IMR-90 (cell line): ENCODE measurements around the gene NPIPB8. TPM values are rescaled to one million over a fixed set of nuclear protein-coding genes. Genes with fewer than 3 reads are reported as not detected.
A peak's percentile ranks its signal among the peaks of the same experiment; 100 is the strongest.
"Not testable (repeated sequence)": the region's sequence is repeated elsewhere in the genome, so short reads cannot be mapped to it uniquely, and the experiment has no call there.

Experiments used
- ATAC-seq: fragments of 200-7000 bp; cut with Tn5 transposase; 2 replicates; pipeline ENCODE4 v1.9.1; 2020; ENCODE audit warnings: low read depth, mild to moderate bottlenecking, moderate library complexity
- Bru-seq: library from RNA; stranded (reverse); fragments of 400-500 nt; gene quantifications from one replicate; lab custom pipeline; 2021; lab: Mats Ljungman, UMichigan
- BruChase-seq, 2 experiments: library from RNA; stranded (reverse); fragments of 400-500 nt; gene quantifications; one replicate each; lab custom pipeline; 2021; lab: Mats Ljungman, UMichigan
- BruUV-seq: library from RNA; stranded (reverse); fragments of 400-500 nt; replicated peaks from 2 replicates; lab custom pipeline; 2021; lab: Mats Ljungman, UMichigan
- CTCF ChIA-PET: fragments of 300-600 bp; formaldehyde crosslinking; extraction: SDS; loops from one replicate; lab custom pipeline; 2021; ENCODE audit warnings: antibody characterized with exemption; lab: Yijun Ruan, JAX
- POLR2A ChIA-PET: fragments of 300-600 bp; sonication (Branson Sonifier 250); formaldehyde crosslinking; loops from one replicate; lab custom pipeline; 2022; ENCODE audit warnings: antibody characterized with exemption; ENCODE audit not compliant: unreplicated experiment; lab: Charles Lee
- DNase-seq: peaks from one replicate; pipeline ENCODE4 v3.0.0; 2013
- H2AFZ ChIP-seq: replicated peaks from 2 replicates; pipeline ENCODE3; 2013; ENCODE audit warnings: low read length, mild to moderate bottlenecking; ENCODE audit not compliant: poor library complexity
- H2AK5ac ChIP-seq: 2 replicates; pipeline ENCODE4 v1.6.1; 2013; ENCODE audit warnings: low read depth, low read length, inconsistent platforms
- H2AK9ac ChIP-seq: replicated peaks from 2 replicates; pipeline ENCODE3; 2013; ENCODE audit warnings: mild to moderate bottlenecking, low read depth, low read length, moderate library complexity; ENCODE audit not compliant: poor library complexity
- H2BK120ac ChIP-seq: 2 replicates; pipeline ENCODE4 v1.6.1; 2013; ENCODE audit warnings: low read depth, low read length, inconsistent platforms
- H2BK15ac ChIP-seq: 3 replicates; pipeline ENCODE4 v1.6.1; 2013; ENCODE audit warnings: low read depth, low read length, inconsistent platforms
- H2BK20ac ChIP-seq: 2 replicates; pipeline ENCODE4 v1.6.1; 2013; ENCODE audit warnings: low read depth, mild to moderate bottlenecking, inconsistent platforms, low read length, moderate library complexity
- H2BK5ac ChIP-seq: 2 replicates; pipeline ENCODE4 v1.6.1; 2013; ENCODE audit warnings: mild to moderate bottlenecking, low read depth, low read length, inconsistent platforms; ENCODE audit not compliant: poor library complexity, severe bottlenecking
- H3K14ac ChIP-seq: replicated peaks from 2 replicates; pipeline ENCODE4 v1.6.1; 2013; ENCODE audit warnings: low read depth, low read length, inconsistent platforms
- H3K18ac ChIP-seq: 2 replicates; pipeline ENCODE4 v1.6.1; 2013; ENCODE audit warnings: low read depth, low read length, control low read depth
- H3K23ac ChIP-seq: 2 replicates; pipeline ENCODE4 v1.6.1; 2013; ENCODE audit warnings: low read depth, low read length, inconsistent platforms
- H3K27ac ChIP-seq: 2 replicates; pipeline ENCODE4 v1.5.1; 2013; ENCODE audit warnings: mild to moderate bottlenecking, control low read depth, low read length; ENCODE audit not compliant: insufficient read depth
- H3K27me3 ChIP-seq: 2 replicates; pipeline ENCODE4 v1.6.1; 2013; ENCODE audit warnings: low read length; ENCODE audit not compliant: control insufficient read depth, insufficient read depth
- H3K36me3 ChIP-seq: 2 replicates; pipeline ENCODE4 v1.6.1; 2013; ENCODE audit warnings: low read length, mixed read lengths; ENCODE audit not compliant: control insufficient read depth, insufficient read depth
- H3K4ac ChIP-seq: 2 replicates; pipeline ENCODE4 v1.6.1; 2013; ENCODE audit warnings: low read depth, low read length, inconsistent platforms
- H3K4me1 ChIP-seq: 2 replicates; pipeline ENCODE4 v1.6.1; 2013; ENCODE audit warnings: low read length, mixed read lengths; ENCODE audit not compliant: control insufficient read depth, insufficient read depth
- H3K4me2 ChIP-seq: 2 replicates; pipeline ENCODE4 v1.6.1; 2013; ENCODE audit warnings: low read depth, mild to moderate bottlenecking, control low read depth, low read length, moderate library complexity
- H3K4me3 ChIP-seq: 2 replicates; pipeline ENCODE4 v1.5.1; 2013; ENCODE audit warnings: low read depth, mild to moderate bottlenecking, control low read depth, low read length, moderate library complexity; ENCODE audit not compliant: insufficient read depth
- H3K56ac ChIP-seq: 2 replicates; pipeline ENCODE4 v1.6.1; 2013; ENCODE audit warnings: low read length, inconsistent platforms; ENCODE audit not compliant: insufficient read depth; ENCODE audit errors: extremely low read depth
- H3K79me1 ChIP-seq, 2 experiments: 2 replicates each; pipeline ENCODE4 v1.6.1; 2013; ENCODE audit warnings: low read length in 2 of 2, inconsistent platforms in 1 of 2, low read depth in 1 of 2
- H3K9ac ChIP-seq: 2 replicates; pipeline ENCODE4 v1.6.1; 2013; ENCODE audit warnings: low read depth, low read length, control low read depth
- H3K9me1 ChIP-seq: 2 replicates; pipeline ENCODE4 v1.6.1; 2013; ENCODE audit warnings: low read length, inconsistent platforms; ENCODE audit not compliant: insufficient read depth
- H3K9me3 ChIP-seq: 2 replicates; pipeline ENCODE4 v1.6.1; 2013; ENCODE audit warnings: low read length; ENCODE audit not compliant: control insufficient read depth, insufficient read depth
- H4K20me1 ChIP-seq: 2 replicates; pipeline ENCODE4 v1.6.1; 2013; ENCODE audit warnings: low read length, inconsistent platforms; ENCODE audit not compliant: insufficient read depth
- H4K5ac ChIP-seq: 2 replicates; pipeline ENCODE4 v1.6.1; 2013; ENCODE audit warnings: mild to moderate bottlenecking, low read depth, low read length, control low read depth
- H4K8ac ChIP-seq, 2 experiments: 2 replicates each; pipeline ENCODE4 v1.6.1; 2013; ENCODE audit warnings: low read depth in 2 of 2, low read length in 2 of 2, control low read depth in 1 of 2, inconsistent platforms in 1 of 2
- H4K91ac ChIP-seq: 2 replicates; pipeline ENCODE4 v1.6.1; 2013; ENCODE audit warnings: low read depth, low read length, inconsistent platforms; ENCODE audit not compliant: insufficient read depth
- WGBS, 2 experiments: methylation state at CpG; one replicate each; pipeline versions ENCODE4 v1.1.5 to v1.1.7; 2013; ENCODE audit warnings: missing lambda C conversion rate in 2 of 2; ENCODE audit not compliant: insufficient read length in 1 of 2; ENCODE audit errors: extremely low coverage in 2 of 2; 5-methylcytosine and 5-hydroxymethylcytosine counted together
- dilution Hi-C: fragments of 300-500 bp; cut with HindIII; formaldehyde crosslinking; loops from one replicate; pipeline ENCODE4 v1.14.3; 2018; ENCODE audit warnings: low sequenced_read_pairs; ENCODE audit not compliant: unreplicated experiment
- in situ Hi-C: fragments of 300-500 bp; cut with MboI; formaldehyde crosslinking; loops from 3 replicates; pipeline ENCODE4 v1.14.3; 2019; ENCODE audit warnings: low sequenced_read_pairs, inconsistent platforms, mixed read lengths
- intact Hi-C: fragments of 100-400 bp; cut with micrococcal nuclease; formaldehyde crosslinking; loops from 2 replicates; pipeline ENCODE4 v1.10.0; 2022
- long read RNA-seq: library from polyadenylated mRNA; unstranded; transcript quantifications from one replicate; pipeline ENCODE4 v2.0.0, GENCODE V29; 2021; ENCODE audit not compliant: unreplicated experiment
- polyA plus RNA-seq, 3 experiments: library from polyadenylated mRNA; depleted of rRNA; stranded (reverse); fragments of >200 nt; gene quantifications; 2 replicates each; pipeline ENCODE4 v1.2.3, GENCODE V29; 2012; ENCODE audit warnings: low replicate concordance in 1 of 3
- total RNA-seq: library from RNA; depleted of rRNA; stranded (reverse); fragments of >200 nt; gene quantifications from 2 replicates; pipeline ENCODE4 v1.2.3, GENCODE V29; 2012; rRNA removed

NPIPB8 gene
- total RNA-seq, result not detected in 2 replicates
- polyA plus RNA-seq (2012; rRNA removed), result not detected in 2 replicates
- polyA plus RNA-seq (2012; cell fraction: cytosol; rRNA removed), result not detected in 2 replicates
- 0.26 TPM in 1 of 2 replicates, not detected in the other for polyA plus RNA-seq (2012; cell fraction: nucleus; rRNA removed; ENCODE audit: low replicate concordance)
- Bru-seq, nascent RNA, result percentile 25 among the genes with signal in this experiment
- BruChase-seq, experiment 1, labeled RNA remaining after a 6-hour chase, result percentile 37 among the genes with signal in this experiment
- percentile 38 among the genes with signal in this experiment for BruChase-seq, experiment 2, labeled RNA remaining after a 2-hour chase
- long read RNA-seq, result 0 reads

DNA sequence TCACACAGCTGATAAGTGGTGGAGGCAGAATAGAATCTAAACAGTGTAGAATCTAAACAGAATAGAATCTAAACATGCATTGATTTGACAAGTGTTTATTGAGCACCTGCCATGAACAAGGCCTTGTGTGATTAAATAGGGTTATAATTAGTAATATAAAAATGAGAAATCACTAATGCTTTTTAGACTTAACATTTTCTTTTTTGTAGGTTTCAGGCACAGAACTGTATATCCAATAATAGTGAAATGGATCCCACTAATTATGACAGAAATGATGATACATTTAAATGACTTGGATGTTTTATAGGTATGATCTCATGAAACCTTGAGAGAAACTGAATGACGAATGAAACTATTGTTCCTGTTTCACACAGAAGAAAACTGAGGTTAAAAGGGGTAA, at the start of gene NPIPB8:
Gene NPIPB8, plus strand, starts transcription at position 301 of the 400 bp plus-strand sequence. CDS start 296 bp downstream, outside the sequence.
- H2AK5ac ChIP-seq, H4K91ac ChIP-seq, H3K23ac ChIP-seq, dilution Hi-C loops, H3K4ac ChIP-seq, H3K27me3 ChIP-seq, H2BK5ac ChIP-seq, H3K27ac ChIP-seq, H4K20me1 ChIP-seq, in situ Hi-C loops, H2AK9ac ChIP-seq, H3K14ac ChIP-seq, ATAC-seq, H3K9me3 ChIP-seq, H3K36me3 ChIP-seq, H3K79me1 ChIP-seq, H3K4me3 ChIP-seq, H3K4me2 ChIP-seq, H3K4me1 ChIP-seq, POLR2A ChIA-PET, H4K5ac ChIP-seq, H3K9ac ChIP-seq, H3K9me1 ChIP-seq, DNase-seq, BruUV-seq, H2BK15ac ChIP-seq, H3K56ac ChIP-seq, intact Hi-C loops, H4K8ac ChIP-seq, H3K18ac ChIP-seq, H2BK120ac ChIP-seq, CTCF ChIA-PET, H2BK20ac ChIP-seq, H2AFZ ChIP-seq: not testable (repeated sequence)
- no CpG with 5 or more reads among the region's 1 CpG for WGBS, 2 experiments
